Skin of body (tissue), 2 donors: ENCODE data around the gene MYO5C. TPM values are rescaled to one million over a fixed set of nuclear protein-coding genes. Genes with fewer than 3 reads are reported as not detected.

ENCODE experiments used
- DNase-seq: peaks from one replicate; lab custom pipeline; 2025; lab: John Stamatoyannopoulos, UW
- total RNA-seq: library from RNA; depleted of rRNA; stranded (reverse); fragments of >200 nt; gene quantifications from one replicate; pipeline ENCODE4 v1.2.3, GENCODE V29; 2014

Gene MYO5C
- total RNA-seq, 1 donor from 2014 or later = 8.0 TPM

DNA sequence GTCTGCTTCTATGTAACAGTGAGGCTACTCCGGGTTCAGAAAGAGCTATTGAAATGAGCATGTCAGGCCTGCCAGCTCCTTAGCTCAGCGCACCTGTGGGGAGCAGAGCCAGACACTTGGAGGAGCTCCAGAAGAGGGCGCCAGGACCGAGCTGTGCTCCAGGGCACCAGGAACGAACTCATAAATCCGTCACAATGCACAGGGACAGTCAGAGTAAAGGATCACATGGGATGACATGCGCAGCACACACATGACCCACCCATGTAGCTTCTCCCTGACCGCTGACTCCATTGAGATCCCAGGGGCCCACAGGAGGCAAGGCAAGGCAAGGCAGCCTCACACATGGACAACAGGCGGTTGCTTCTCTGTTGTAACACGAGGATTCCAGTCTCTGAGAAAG, 78.4 kb downstream of the MYO5C start:
- no peak for DNase-seq

- DNase-seq = no peak
These were observed 81.1 kb downstream of the MYO5C start for GRCh38 chr15:52214553-52214952.

GRCh38 chr15:52213206-52213605, 82.4 kb downstream of the MYO5C start:
- no peak for DNase-seq

DNA sequence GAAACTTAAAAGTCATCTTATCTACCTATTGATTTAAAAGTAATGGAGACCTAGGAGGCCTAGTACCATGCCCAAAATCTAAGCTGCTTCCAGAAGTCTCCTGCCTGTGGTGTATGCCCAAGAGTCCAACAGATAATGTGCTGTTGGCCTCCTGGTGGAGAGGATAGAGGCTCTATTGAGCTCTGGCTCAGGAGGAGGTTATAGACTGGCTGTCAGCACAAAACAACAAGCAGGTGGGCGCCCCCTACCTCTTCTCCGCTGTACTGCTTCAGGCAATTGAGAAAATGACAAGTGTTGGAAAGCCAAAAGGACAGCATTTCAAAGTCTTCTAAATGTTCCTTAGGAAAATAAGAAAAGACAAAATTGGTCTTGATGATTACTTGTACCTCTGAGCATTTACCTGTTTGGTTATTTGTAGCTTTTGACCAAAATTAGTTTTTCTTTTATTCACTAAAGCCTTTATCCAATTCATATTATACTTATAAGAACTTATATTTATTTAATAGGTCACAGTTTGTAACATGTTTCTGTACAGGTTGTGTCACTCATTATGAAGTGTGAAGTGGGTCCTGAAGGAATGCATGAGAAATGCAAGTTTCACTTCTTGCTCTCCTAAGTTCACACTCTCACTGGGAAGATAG, 87.2 kb downstream of the MYO5C start:
- no peak for DNase-seq

GRCh38 chr15:52207191-52207590, 88.4 kb downstream of the MYO5C start:
- no peak for DNase-seq

- no peak for DNase-seq
These were observed 89.2 kb downstream of the MYO5C start for GRCh38 chr15:52206446-52206845.

DNA sequence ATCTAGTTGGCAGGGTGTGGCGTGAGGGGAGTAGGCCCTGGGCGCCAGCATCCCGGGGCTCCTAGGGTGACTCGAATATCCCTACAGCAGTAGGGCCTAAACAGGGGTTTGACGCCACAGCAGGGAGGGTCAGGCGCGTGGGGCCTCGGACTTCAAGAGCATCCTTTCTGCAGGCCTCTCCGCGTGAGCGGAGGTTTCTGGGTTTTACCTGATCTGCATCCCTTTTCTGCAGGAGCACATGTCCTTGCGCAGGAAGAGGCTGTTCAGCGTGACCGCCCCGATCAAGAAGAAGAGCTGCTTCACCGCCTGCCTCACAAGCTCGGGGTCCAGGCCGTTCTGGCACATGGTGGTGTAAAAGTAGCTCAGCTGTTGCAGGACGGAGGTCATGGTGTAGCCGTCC, 90.9 kb downstream of the MYO5C start:
- no peak for DNase-seq

- DNase-seq = no peak
These were observed 94.7 kb downstream of the MYO5C start for GRCh38 chr15:52200831-52201365.

GRCh38 chr15:52199271-52199670, 96.3 kb downstream of the MYO5C start:
- no peak for DNase-seq

- DNase-seq = no peak
These were observed 98.7 kb downstream of the MYO5C start for GRCh38 chr15:52196891-52197290.

- no peak for DNase-seq
These were observed 101.8 kb downstream of the MYO5C start for GRCh38 chr15:52193791-52194190.

DNA sequence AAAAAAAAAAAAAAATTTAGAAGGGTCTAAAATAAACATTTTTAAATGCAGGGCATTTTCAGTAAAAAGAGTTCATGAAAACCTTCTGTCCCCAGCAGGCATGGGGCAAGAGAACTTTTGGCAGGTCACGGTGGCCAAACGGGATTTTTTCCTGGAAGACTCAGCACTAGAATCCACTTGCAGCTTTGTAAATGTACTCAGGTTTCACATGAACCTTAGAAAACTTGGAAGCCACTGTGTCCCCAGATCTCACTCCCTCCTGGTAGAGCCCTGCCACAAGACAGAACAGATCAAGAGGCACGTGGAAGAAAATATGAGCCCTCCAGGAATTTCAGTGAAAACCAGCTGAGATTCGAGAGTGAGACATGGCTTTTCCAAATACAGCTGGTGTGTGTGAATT, 102.3 kb downstream of the MYO5C start:
- DNase-seq = no peak

- no peak for DNase-seq
These were observed 104.4 kb downstream of the MYO5C start, which contains the start of gene GNB5 for GRCh38 chr15:52191207-52191606. TSS of gene GNB5 (minus strand) at chr15:52191392. CDS start at chr15:52184676, 6,716 bp downstream.

- DNase-seq = no peak
These were observed 108.7 kb downstream of the MYO5C start for GRCh38 chr15:52186651-52187486.

- DNase-seq = no peak
These were observed 110.4 kb downstream of the MYO5C start for GRCh38 chr15:52185151-52185561.

- DNase-seq = no peak
These were observed 110.9 kb downstream of the MYO5C start for GRCh38 chr15:52184721-52185120.

DNA sequence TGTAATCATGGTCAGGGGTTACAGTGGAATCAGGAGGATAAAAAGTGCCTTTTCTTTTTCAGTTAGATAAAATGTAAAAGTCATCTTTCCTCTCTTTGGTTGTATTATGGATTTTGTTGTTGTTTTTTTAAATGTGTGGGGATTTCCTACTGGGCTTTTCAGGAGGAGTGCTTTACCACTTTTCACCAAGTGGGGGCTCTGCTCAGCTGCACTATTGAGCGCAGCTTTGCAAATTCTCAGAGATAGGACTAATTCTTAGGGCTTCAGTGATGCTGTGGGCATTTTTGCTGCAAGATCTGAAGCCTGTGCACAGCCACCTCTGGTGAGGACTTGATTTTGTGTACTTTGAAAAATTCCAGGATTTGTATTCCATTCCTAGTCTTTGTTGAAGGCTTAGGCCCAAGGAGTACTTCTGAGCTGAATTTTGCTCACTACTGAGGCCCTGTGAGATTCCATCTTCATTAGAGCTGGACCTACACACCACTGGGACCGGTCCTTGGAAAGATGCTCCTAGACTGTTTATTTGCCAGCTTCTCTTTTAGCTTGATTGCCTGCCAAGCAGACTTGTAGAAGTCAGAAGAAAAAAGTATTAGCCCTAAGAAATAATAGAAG, 111.9 kb downstream of the MYO5C start:
- no peak for DNase-seq

- no peak for DNase-seq
These were observed 113.4 kb downstream of the MYO5C start for GRCh38 chr15:52181938-52182780.

- DNase-seq = no peak
These were observed 114.7 kb downstream of the MYO5C start for GRCh38 chr15:52180851-52181450.

GRCh38 chr15:52180196-52180835, 115.3 kb downstream of the MYO5C start:
- no peak for DNase-seq
